Anterior cingulate cortex (tissue), 58 donors: Measurements from ENCODE around the gene MEF2D.
A peak's percentile ranks its signal among the peaks of the same experiment; 100 is the strongest.

Experiments
- DNase-seq, 58 donors: peaks; one replicate each; lab custom pipeline; 2025; lab: John Stamatoyannopoulos, UW

Gene MEF2D

GRCh38 chr1:156432669-156433018, 67.9 kb downstream of the MEF2D start:
- no peak for DNase-seq

- DNase-seq, result peak in 4 of 58 donors; percentile 27 to 63 (median 32)
These were observed 68.6 kb downstream of the MEF2D start for GRCh38 chr1:156431769-156432668.

DNA sequence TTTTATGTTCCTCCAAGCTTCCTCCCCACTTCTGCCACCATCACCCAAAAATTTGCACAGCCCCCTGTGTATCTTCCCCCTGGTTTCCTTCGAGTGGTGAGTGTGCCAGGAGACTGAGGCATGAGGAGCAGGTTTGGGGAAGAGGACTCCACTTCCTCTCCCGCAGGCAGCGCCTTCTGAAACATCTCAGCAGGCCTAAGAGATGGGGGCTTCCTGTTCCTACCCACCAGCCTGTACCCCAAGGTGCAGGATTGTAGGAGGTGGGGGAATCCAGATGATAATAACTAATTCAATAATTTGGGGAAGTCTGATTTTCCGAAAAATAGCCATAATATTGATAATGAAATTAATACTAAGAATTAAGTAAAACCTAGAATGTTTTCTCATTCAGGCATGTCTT, 69.2 kb downstream of the MEF2D start:
- no peak for DNase-seq

GRCh38 chr1:156430866-156431265, 69.7 kb downstream of the MEF2D start:
- DNase-seq, result peak in 20 of 58 donors; percentile 35 to 82 (median 53)

DNA sequence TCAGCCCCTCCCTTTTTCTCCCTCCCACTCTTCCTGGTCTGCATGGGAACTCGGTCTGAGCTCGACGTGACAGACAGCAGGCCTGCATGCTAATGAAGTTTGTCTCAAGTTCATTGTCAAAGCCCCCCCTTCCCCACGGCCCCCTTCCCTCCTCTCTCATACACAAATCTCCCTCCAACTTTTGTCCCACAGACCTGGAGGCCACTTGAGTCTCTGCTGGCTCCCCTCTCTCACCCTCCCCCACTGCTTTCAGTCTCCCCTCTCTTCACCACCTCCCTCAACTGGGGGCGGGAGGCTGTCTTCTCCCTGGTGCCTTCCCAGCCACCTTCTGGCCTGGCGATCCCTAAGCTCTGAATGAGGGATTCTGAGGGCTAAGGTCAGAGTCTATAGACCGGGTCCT, 70.3 kb downstream of the MEF2D start:
- peak in 31 of 58 donors; percentile 38 to 86 (median 60) for DNase-seq

GRCh38 chr1:156429313-156430060, 71.1 kb downstream of the MEF2D start:
- peak in 46 of 58 donors; percentile 28 to 87 (median 62) for DNase-seq

DNA sequence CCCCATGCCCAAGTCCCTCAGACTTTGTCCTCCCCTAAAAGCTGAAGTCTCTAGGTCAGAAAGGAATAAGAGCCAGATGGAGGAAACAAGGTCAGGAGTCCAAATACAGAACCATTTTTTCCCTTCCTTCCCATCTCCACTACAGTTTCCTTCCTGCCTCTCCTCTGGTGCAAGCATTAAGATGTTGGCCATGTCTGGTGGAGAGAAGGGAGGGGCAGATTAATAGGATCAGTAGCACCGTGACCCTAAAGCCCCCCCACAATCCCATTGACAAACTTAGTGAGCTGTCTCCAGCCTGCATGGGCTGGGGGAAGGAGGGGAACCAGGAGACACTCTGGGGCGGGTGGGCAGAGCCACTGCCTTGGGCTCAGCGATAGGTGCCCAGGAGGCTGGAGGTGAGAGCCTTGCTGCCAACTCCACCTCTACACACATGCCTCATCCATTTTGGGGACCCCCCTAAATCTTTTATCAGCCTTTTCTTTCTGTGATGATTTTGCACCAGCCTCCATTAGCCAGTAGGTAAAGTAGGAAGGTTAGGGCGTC, 71.8 kb downstream of the MEF2D start:
- no peak for DNase-seq

DNA sequence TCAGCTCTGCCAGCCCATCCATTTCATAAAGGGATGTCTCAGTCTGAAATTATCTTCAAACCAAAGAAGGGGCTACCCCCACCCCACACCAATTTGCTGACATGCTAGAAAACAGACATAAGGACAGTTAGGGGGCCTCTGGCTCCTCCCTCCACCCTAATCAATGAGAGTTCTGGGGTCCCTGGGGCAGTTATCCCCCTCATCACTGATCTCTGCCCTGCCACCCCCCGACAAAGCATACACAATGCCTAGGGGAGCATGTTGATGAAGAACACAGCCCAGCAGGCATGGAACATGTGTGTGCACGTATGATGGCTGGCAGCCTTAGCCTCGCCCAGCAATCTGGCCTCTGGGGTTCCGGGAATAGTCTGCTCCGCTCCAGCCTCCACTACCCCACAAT, 72.6 kb downstream of the MEF2D start:
- DNase-seq, result no peak

DNA sequence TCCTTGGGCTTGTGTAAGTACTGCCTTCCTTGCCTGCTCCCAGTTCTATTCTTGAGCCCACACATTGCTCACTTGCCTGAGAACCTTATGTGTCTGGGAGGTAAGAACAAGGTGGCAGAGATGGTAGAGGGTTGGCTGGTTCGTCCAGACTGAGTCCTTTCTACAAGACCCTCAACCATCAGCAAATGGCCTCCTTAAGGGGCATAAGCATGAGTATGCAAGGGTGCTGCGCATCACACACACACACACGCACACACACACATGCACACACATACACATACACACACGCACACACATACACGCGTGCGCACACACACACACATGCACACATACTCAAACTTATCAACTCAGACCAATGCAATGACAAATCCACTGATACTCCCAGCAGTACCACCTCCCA, 74.6 kb downstream of the MEF2D start:
- no peak for DNase-seq

GRCh38 chr1:156424806-156425432, 75.7 kb downstream of the MEF2D start:
- DNase-seq, result no peak

DNA sequence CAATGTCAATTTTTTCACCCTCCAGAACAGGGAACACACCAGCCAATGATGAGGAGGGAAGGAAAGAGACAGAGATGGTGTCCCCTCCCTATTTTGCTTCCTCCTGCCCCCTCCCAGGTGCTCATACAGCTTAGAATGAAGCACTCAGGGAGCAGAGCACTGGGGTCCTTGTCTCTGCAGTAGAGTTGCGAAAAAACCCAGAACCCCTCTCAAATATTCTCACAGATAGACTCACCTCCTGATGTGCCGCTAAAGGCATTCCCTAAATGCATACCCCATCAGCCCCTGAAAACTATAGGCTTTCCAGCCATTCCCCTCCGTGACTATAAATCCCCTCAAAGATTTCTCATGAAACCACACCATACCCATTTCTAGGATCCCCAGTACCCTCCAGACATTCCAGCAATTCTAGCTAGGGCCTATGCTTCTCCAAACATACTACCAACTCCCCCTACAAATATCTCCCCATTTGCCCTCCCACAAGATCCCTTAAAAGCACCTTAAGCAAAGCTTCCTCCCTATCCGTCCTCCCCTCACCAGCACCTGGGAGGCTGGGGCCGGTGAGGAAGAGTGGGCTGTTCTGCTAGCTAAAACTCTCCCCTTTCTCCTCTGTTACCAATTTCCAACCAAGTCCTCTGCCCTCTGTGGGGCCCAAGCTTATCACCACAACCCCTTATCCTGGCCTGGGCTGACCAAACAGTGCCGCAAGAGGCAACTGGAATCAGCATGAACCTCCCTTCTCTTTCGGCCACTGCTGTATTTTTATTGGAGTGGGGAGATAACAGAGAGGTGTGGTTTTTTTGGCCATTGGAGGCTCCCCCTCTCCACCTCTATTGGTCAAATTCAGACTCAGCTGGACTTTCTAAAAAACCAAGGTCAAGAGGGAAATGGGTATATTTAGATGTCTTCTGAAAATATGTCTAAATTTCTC, 76.9 kb downstream of the MEF2D start:
- DNase-seq, result no peak

- peak in 2 of 58 donors; percentile 36 to 63 for DNase-seq
These were observed 77.9 kb downstream of the MEF2D start for GRCh38 chr1:156422602-156423091.

DNA sequence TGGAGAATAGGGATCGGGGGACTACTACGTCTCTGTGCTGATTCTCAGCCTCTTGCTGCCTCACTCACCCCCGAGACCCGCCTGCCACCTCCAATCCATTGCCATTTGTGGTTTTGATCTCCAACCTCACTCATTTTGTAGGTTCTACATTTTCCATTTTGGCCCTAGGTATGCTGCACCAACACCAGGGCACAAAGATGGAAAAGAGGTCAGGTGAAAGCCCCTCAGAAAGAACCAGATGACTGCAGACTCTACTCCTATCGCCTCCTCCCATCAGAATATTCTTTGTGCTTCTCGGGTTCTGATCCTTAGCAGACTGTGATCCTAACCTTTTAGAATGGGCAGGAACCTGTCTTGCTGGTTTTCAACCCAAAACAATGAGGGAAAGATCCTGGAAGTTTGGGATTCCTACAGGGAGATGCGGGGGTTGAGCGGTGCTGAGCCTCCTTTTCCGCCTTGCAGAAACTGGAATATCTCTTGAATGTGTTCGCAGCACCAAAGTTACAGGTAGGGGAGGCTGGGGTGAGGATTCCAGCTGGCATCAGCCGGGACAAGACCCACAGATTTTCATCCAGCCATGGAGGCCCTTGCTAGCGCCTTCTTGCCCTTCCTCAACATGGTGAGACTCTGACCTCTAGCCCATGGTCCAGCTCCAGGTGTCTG, 78.5 kb downstream of the MEF2D start:
- no peak for DNase-seq

GRCh38 chr1:156421062-156421938, 79.3 kb downstream of the MEF2D start:
- peak in 57 of 58 donors; percentile 58 to 94 (median 86) for DNase-seq

- peak in 1 of 58 donors; percentile 30 for DNase-seq
These were observed 80.1 kb downstream of the MEF2D start for GRCh38 chr1:156420205-156421061.

DNA sequence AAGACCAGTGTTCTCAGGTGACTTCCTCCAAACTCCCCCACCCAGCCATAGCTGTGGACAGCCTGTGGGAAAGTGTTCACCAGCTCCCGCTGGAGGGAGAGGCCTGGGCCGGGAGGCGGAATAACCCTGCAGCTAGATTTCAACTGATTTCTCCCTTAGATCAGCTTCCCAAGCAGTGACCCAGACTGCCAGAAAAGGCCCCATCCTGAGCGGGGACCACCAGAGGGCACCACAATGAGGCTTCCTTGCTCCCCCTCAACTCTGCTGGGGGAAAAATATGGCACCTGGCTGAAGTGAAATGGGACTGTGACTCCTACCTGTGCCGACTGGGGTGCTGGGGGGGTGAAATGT, 80.7 kb downstream of the MEF2D start:
- peak in 1 of 58 donors; percentile 36 for DNase-seq
